ENCODE results near the gene POLR2C.

DNA sequence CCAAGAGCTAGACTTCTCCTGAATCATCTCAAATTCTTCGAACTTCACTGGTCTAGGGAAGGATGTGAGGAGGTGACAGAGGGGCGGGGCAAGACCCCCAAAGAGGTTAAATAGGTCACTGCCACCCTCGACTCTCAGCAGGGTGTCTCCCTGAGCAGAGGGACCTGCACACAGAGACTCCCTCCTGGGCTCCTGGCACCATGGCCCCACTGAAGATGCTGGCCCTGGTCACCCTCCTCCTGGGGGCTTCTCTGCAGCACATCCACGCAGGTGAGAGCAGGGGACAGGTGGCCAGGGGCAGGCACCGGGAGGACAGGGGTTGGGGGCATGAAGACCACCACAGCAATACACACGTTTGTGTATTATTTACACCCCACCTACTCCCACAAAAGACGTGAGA is 48.7 kb upstream of the POLR2C start:
- no peak for TF ChIP-seq TCF12 (IDR thresholded peaks at IDR 0.05; ENCODE audit: low read depth)
- TF ChIP-seq CREB1 (IDR thresholded peaks at IDR 0.05; ENCODE audit: low read depth): no peak
- TF ChIP-seq, protein P1, sequence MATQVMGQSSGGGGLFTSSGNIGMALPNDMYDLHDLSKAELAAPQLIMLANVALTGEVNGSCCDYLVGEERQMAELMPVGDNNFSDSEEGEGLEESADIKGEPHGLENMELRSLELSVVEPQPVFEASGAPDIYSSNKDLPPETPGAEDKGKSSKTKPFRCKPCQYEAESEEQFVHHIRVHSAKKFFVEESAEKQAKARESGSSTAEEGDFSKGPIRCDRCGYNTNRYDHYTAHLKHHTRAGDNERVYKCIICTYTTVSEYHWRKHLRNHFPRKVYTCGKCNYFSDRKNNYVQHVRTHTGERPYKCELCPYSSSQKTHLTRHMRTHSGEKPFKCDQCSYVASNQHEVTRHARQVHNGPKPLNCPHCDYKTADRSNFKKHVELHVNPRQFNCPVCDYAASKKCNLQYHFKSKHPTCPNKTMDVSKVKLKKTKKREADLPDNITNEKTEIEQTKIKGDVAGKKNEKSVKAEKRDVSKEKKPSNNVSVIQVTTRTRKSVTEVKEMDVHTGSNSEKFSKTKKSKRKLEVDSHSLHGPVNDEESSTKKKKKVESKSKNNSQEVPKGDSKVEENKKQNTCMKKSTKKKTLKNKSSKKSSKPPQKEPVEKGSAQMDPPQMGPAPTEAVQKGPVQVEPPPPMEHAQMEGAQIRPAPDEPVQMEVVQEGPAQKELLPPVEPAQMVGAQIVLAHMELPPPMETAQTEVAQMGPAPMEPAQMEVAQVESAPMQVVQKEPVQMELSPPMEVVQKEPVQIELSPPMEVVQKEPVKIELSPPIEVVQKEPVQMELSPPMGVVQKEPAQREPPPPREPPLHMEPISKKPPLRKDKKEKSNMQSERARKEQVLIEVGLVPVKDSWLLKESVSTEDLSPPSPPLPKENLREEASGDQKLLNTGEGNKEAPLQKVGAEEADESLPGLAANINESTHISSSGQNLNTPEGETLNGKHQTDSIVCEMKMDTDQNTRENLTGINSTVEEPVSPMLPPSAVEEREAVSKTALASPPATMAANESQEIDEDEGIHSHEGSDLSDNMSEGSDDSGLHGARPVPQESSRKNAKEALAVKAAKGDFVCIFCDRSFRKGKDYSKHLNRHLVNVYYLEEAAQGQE (IDR thresholded peaks at IDR 0.05; ENCODE audit: low read depth): no peak
- TF ChIP-seq NFIC (IDR thresholded peaks at IDR 0.05): no peak
- TF ChIP-seq, protein P2, sequence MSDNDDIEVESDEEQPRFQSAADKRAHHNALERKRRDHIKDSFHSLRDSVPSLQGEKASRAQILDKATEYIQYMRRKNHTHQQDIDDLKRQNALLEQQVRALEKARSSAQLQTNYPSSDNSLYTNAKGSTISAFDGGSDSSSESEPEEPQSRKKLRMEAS (IDR thresholded peaks at IDR 0.05): no peak
- TF ChIP-seq YY1 (IDR thresholded peaks at IDR 0.05; ENCODE audit: low read depth): no peak
- no peak for TF ChIP-seq EP300 (IDR thresholded peaks at IDR 0.05; ENCODE audit: borderline replicate concordance)
- TF ChIP-seq TAF1 (IDR thresholded peaks at IDR 0.05; ENCODE audit: low read depth): no peak

Measured in Ishikawa (cell line).